HG03196 (cell line): ENCODE data around the gene SLC38A11.

Source experiments
- ATAC-seq: cut with Tn5 transposase; IDR thresholded peaks from one replicate; pipeline ENCODE4 v1.9.1; 2021; ENCODE audit not compliant: unreplicated experiment

Gene SLC38A11

GRCh38 chr2:164917296-164917903 lies 37.9 kb downstream of the SLC38A11 start:
- ATAC-seq = no peak

GRCh38 chr2:164915566-164915965 lies 39.8 kb downstream of the SLC38A11 start:
- no peak for ATAC-seq

- no peak for ATAC-seq
Observed at GRCh38 chr2:164913640-164914350, 41.5 kb downstream of the SLC38A11 start.

- ATAC-seq = no peak
Observed at GRCh38 chr2:164913011-164913410, 42.3 kb downstream of the SLC38A11 start.

- no peak for ATAC-seq
Observed at GRCh38 chr2:164911832-164912231, 43.5 kb downstream of the SLC38A11 start.

GRCh38 chr2:164910101-164910899 lies 45.0 kb downstream of the SLC38A11 start:
- no peak for ATAC-seq

GRCh38 chr2:164906947-164907346 lies 48.4 kb downstream of the SLC38A11 start:
- ATAC-seq = no peak

GRCh38 chr2:164905307-164905706 lies 50.0 kb downstream of the SLC38A11 start:
- no peak for ATAC-seq

- no peak for ATAC-seq
Observed at GRCh38 chr2:164903951-164904350, 51.4 kb downstream of the SLC38A11 start.

- ATAC-seq = no peak
Observed at GRCh38 chr2:164903204-164903603, 52.1 kb downstream of the SLC38A11 start.

GRCh38 chr2:164899121-164899520 lies 56.2 kb downstream of the SLC38A11 start:
- no peak for ATAC-seq

- no peak for ATAC-seq
Observed at GRCh38 chr2:164898475-164898874, 56.9 kb downstream of the SLC38A11 start.

GRCh38 chr2:164897469-164898260 lies 57.7 kb downstream of the SLC38A11 start:
- ATAC-seq = no peak

GRCh38 chr2:164896634-164897355 lies 58.5 kb downstream of the SLC38A11 start:
- peak; percentile 98 for ATAC-seq

- no peak for ATAC-seq
Observed at GRCh38 chr2:164896226-164896625, 59.1 kb downstream of the SLC38A11 start.

GRCh38 chr2:164891460-164891859 lies 63.9 kb downstream of the SLC38A11 start:
- ATAC-seq = no peak

GRCh38 chr2:164890544-164890943 lies 64.8 kb downstream of the SLC38A11 start:
- no peak for ATAC-seq

- no peak for ATAC-seq
Observed at GRCh38 chr2:164888592-164888991, 66.7 kb downstream of the SLC38A11 start.

GRCh38 chr2:164887434-164888144 lies 67.7 kb downstream of the SLC38A11 start:
- ATAC-seq = no peak

- no peak for ATAC-seq
Observed at GRCh38 chr2:164882276-164882675, 73.0 kb downstream of the SLC38A11 start.
